Lung microvascular endothelial cell (primary cell): ENCODE data around the gene APLF. TPM values are rescaled to one million over a fixed set of nuclear protein-coding genes. Genes with fewer than 3 reads are reported as not detected.
"Not testable (repeated sequence)": the region's sequence is repeated elsewhere in the genome, so short reads cannot be mapped to it uniquely, and the experiment has no call there.

ENCODE experiments used
- DNase-seq, 2 donors: peaks; one replicate each; pipeline versions ENCODE4 v3.0.0 to v3.0.0-alpha.2; 2010; ENCODE audit warnings: low read depth in 2 of 2
- total RNA-seq: library from RNA; depleted of rRNA; stranded (reverse); fragments of >200 nt; gene quantifications from 2 replicates; pipeline ENCODE4 v1.2.1, GENCODE V29; 2014

Gene APLF
- total RNA-seq, 1 donor from 2014 or later: 13.3 TPM

DNA sequence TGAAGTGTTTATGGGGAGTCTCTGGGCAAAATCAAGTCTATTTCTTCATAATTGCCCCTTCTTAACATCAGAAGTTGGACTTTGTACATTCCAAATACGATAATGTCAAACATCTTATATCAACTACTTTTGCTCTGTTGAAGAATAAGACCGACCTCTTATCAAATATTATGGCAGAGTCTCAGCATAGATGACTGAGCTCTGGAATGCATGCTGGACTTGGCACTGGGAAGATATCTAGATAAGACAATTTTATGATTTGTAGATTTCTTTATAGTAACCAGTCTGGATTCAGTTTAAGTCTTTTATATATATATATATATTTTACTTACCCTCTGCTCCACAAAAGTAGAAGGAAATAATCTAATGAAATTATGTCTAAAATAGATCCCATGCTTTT is 8.2 kb downstream of the APLF start:
- DNase-seq: no peak

- no peak for DNase-seq
These were observed 9.1 kb downstream of the APLF start for GRCh38 chr2:68476454-68476853.

GRCh38 chr2:68478688-68479087 is 11.3 kb downstream of the APLF start:
- no peak for DNase-seq

DNA sequence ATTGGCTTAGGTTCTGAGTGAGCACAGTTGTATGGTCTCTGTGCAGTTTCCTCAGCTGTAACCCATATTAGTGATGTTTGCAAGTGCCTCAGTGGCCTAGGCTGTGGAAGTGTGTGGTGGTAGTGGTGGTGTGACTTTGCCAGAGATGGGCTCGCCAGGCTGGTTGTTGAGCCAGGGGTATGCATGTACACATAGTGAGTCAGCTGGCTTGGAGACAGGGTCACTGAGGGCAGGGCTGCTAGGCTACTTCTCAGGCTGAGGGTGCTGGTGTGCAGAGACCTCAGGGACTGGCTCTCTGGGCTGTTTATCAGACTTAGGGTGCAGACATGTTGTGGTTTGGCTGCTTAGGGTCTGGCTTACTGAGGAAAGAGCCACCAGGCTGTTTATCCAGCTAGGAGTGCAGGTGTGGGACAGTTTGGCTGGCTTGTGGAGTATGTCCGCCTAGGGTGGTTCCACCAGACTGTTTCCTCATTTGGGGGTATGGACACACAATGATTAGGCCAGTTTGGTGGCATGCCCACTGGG is 15.0 kb downstream of the APLF start:
- no peak for DNase-seq

DNA sequence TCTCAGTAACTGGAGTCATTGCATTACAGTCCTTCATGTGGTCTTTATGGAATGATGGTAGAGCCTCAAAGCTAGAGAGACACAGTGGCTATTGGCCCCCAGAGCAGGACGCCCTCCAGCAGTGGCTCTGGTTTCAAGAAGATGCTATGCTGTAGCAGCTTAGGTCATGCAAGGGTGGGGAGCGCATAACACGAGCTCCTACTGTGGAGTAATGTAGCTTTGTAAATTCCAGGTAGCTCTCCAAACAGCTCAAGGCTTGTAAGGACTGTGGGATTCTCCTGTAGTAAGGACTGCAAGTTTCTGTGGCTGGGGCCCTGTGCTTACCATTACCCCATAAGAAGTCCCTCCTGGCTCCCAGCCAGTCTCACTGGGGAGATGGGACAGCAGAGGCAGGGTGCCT is 15.6 kb downstream of the APLF start:
- DNase-seq: no peak

DNA sequence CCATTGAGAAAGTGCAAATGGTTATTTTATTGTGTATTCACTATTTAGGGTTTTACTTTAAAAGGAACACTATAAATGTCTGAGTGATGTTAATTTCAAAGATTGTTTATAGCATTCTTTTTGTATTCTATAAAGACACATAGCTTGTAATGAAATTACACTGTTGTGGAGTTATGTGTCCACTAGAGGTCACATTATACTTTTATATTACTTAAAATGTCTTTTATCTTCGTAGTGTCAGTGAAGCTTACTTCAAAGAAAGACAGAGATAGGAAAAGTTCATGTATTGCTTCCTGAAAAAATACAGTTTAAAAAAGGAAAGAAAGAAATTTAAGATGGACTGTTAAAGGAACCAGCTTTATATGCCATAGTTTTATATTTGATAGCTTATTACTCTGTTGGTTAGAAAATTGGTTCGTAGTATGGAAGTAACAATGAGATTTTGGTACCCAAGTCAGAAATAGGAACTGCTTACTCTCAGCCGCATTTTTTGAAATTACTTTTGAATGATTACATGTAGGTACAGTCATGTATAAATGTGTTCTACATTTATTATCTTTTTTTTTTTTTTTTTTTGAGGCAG is 20.5 kb downstream of the APLF start:
- DNase-seq: peak; percentile 37 to 48

DNA sequence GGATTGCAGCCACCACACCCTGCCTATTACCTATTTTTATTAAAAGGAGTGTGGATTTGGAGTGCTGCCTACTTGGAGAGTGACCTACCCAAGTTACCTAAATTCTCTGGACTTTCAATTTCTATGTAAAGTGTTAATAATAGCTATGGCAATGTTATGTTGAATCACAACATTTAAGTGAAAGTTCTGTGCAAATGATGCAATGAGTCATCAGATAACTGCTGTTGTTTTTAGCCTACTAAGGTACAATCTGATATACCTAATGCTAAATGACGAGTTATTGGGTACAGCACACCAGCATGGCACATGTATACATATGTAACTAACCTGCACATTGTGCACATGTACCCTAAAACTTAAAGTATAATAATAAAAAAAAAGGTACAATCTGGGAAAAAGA is 21.2 kb downstream of the APLF start:
- peak in 1 of 2 donors; percentile 51 for DNase-seq

GRCh38 chr2:68489282-68489681 is 21.9 kb downstream of the APLF start:
- DNase-seq: no peak

GRCh38 chr2:68491582-68491981 is 24.2 kb downstream of the APLF start:
- no peak for DNase-seq

GRCh38 chr2:68499133-68499532 is 31.7 kb downstream of the APLF start:
- no peak for DNase-seq

- DNase-seq: no peak
These were observed 33.3 kb downstream of the APLF start for GRCh38 chr2:68500649-68501048.

GRCh38 chr2:68501768-68502167 is 34.4 kb downstream of the APLF start:
- DNase-seq: no peak

DNA sequence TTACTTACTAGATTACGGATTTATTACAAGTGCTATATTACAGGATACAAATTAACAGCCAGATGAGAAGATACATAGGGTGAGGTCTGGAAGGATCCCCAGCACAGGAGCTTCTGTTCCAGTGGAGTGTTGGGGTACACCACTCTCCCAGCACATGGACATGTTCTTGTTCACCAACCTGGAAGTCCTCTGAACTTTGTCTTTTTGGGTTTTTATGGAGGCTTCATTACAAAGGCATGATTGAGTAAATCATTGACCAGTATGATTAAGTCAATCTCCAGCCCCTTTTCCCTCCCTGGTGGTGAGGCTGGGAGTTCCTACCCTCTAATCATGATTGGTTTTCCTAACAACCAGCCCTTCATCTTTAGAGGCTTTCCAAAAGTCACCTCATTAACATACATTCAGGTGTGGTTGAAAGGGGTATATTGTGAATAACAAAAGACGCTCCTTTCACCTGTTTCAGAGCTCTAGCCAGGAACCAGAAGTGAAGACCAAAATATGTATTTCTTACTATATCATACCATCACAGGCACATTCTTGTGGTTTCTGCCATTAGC is 38.3 kb downstream of the APLF start:
- DNase-seq: no peak

- DNase-seq: no peak
These were observed 38.8 kb downstream of the APLF start for GRCh38 chr2:68506170-68506569.

DNA sequence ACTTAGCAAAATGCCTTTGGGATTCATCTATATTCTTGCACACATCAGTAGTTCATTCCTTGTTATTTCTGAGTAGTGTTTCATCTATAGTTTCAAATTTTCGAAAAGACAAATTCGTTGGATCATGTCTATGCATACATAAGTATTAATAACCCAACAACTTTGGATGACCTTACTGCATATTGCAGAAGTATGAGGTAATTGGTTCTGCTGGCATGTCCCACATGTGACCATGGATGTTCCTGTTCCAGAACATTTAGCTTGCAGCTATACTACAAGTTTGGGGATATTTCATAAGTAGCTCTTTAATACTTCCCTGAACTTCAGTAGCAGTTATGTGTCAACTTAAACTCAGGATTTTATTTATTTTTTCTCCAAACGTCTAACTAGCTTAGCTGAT is 44.9 kb downstream of the APLF start:
- no peak for DNase-seq

GRCh38 chr2:68512966-68513365 is 45.6 kb downstream of the APLF start:
- DNase-seq: no peak

DNA sequence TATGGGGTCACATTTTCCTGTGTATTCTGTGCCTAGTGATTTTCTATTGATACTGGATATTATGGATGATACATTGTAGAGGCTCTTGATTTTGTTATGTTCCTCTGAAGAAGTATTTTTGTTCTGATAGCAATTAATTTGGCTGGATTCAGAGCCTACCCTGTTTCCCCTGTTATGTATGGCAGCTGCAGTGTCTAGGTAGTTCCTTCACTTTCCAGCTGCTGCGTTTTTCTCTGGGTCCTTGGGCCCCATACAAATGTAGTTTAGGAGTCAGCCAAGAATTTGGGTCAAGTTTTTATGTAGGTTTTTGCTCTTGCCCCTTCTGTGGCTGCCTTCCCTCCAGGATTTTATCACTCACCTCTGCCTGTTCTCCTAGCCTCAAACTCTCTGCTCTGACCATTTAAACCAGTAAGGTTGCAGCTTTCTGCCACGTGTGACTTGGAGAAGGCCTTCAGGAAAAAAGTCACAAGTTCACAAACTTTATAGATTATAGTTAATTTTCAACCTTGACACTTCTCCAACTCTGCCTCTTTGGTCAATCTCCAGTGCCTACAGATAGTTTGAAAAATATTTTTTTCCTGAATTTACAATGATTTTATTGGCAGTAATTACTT is 47.0 kb downstream of the APLF start:
- DNase-seq: no peak

DNA sequence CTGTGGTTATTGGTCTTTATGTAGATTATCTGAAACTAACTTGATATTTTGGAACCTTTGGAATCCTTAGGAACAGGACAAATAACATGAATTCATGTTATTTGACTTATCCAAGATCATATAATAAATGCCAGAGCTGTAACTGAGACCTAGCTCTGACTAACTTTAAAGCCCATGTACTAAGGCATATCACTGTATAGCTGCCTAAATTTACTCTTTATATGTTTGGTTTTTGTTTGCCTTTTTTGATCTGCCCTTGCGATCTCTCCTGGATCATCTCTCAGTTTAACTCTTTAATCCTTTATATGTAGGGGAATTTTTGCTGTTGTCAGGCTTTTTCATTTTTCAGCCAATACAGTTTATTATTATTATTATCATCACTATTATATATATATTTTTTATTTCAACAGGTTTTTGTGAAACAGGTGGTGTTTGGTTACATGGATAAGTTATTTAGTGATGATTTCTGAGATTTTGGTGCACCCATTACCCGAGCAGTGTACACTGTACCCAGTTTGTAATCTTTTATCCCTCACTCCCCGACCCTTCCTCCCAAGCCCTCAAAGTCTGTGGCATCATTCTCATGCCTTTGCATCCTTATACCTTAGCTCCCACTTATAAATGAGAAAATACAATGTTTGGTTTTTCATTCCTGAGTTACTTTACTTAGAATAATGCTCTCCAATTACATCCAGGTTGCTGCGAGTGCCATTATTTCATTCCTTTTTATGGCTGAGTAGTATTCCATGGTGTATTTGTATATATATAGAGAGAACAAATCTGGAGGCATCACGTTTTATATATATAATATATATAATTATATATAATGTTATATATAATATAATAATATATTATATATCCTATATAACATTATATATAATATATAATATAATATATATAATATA is 48.9 kb downstream of the APLF start:
- DNase-seq: no peak

DNA sequence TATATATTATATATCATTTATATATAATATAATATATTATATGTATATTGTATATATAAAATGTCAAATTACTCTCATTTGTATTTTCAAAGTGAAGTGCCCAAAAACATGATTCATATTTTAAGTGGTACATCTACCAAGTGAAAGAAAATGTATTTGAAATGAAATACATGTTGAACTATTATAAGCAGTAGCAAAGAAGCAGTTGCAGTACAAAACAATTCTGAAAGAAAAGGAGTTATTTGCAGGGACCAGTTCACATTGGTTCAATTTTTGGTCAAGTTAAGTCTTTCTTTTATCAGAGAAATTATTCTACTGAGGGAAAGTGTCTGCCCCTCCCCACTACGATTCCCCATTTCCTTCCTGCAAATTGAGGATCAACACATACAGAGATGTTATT is 51.9 kb downstream of the APLF start:
- no peak for DNase-seq

- DNase-seq: no peak
These were observed 53.7 kb downstream of the APLF start for GRCh38 chr2:68521037-68521436.

DNA sequence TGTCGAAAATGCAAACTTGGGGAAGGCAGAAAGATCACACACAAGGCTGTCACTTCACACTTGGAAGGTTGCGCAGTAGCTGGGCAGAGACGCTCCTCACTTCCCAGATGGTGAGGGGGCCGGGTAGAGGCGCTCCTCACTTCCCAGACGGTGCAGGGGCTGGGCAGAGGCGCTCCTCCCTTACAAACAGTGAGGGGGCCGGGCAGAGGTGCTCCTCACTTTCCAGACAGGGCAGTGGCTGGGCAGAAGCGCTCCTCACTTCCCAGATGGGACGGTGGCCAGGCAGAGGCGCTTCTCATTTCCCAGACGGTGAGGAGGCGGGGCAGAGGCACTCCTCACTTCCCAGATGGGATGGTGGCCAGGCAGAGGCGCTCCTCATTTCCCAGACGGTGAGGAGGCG is 59.6 kb downstream of the APLF start:
- not testable (repeated sequence) for DNase-seq
